Retinal pigment epithelial cell (primary cell): ENCODE results near the gene KCNK5.

Experiments used
- DNase-seq: peaks from one replicate; pipeline ENCODE4 v3.0.0-alpha.2; 2010; ENCODE audit warnings: low read depth
- H3K4me3 ChIP-seq: 2 replicates; pipeline ENCODE4 v1.5.1; 2011; ENCODE audit warnings: mild to moderate bottlenecking, low read length, control low read depth, moderate library complexity
- TF ChIP-seq, protein P1 (sequence below): conservative IDR thresholded peaks from 2 replicates; pipeline ENCODE4 v1.5.1; 2011; ENCODE audit warnings: low read depth, low read length, control low read depth, inconsistent platforms

KCNK5 gene

DNA sequence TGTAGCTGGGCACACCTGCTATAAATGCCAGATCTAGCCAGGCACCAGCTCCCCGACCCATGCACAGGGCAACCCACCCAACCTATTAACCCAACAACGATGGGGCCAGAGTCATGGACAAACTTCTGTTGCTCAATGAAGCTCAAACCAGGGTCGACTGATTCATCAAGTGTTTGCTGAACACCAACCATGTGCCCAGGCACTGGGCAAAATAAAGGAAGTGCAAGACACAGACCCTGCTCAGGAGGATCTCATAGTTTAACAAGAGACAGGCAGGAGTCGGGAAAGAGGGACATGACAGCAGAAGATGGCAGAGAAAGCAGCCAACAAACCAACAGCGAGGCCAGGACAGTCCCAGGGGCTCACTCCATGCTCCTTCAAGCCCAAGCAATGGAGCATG, 18.8 kb downstream of the KCNK5 start:
- H3K4me3 ChIP-seq, result no peak overlapping the region
- DNase-seq, result no peak
- TF ChIP-seq, protein P1, sequence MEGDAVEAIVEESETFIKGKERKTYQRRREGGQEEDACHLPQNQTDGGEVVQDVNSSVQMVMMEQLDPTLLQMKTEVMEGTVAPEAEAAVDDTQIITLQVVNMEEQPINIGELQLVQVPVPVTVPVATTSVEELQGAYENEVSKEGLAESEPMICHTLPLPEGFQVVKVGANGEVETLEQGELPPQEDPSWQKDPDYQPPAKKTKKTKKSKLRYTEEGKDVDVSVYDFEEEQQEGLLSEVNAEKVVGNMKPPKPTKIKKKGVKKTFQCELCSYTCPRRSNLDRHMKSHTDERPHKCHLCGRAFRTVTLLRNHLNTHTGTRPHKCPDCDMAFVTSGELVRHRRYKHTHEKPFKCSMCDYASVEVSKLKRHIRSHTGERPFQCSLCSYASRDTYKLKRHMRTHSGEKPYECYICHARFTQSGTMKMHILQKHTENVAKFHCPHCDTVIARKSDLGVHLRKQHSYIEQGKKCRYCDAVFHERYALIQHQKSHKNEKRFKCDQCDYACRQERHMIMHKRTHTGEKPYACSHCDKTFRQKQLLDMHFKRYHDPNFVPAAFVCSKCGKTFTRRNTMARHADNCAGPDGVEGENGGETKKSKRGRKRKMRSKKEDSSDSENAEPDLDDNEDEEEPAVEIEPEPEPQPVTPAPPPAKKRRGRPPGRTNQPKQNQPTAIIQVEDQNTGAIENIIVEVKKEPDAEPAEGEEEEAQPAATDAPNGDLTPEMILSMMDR, result no peak

DNA sequence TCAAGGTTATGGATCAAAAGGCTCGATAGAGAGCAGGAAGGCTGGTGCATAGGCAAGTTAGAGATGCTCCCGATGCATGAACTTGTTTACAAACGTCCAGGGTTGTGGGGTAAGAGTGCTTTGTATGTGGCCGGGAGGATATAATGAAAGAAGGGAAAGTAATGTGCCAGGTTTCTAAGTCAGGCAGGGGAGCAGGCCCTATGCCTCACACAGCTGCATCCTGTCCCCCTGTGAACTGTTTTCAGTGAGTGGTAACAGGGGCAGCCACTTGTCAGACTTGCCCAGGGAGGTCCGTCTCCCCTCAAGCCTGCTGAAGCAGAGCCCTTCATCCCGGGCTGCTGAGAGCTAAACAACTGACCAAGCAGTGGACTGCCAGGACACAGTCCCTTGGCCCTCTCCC, 19.4 kb downstream of the KCNK5 start:
- TF ChIP-seq, protein P1, result no peak
- H3K4me3 ChIP-seq, result no peak overlapping the region
- no peak for DNase-seq

DNA sequence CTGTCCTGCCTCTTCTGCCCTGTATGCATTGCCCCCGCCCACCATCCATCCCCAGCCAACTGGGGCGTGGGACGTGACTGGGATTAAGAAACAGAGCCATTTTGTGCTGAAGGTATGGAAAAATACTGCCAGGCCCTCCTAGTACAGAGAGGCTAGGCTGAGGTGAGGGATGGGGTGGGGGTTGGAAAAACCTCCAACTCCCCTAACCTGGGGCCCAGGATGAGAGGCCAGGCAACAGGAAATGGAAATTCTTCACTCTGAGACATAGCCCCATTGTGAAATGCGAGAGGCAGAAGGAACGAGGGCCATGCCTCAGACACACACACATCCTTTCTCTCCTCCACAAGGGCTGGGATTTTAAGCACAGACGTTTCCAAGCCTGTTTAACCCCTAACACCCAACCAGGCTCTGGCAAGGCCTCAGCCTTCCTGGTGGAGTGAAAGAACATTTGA, 19.9 kb downstream of the KCNK5 start:
- TF ChIP-seq, protein P1, result no peak
- no peak overlapping the region for H3K4me3 ChIP-seq
- DNase-seq, result no peak

DNA sequence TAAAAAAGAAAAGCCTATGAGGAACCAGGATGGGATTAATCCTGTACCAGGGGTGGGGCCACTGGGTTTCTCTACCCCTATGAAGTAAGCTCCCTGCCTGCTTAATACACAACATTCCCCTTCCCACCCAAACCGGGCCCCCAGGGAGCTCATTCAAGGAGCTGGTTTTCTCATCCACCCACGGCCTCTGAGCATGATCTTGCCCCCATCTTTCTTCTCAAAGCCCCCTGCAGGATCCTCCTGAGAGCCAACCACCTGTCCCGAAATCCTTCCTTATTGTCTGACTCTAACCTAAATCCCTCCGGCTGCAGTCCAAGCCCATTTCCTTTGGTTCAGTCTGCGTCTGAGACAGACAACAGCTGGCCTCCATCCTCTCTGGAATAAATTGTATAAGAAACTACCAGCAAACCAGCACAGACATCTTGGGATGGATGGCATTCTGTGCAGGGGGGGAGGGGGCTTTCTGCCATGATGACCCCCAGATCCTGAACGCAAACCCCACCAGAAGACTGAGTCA, 21.0 kb downstream of the KCNK5 start:
- no peak overlapping the region for H3K4me3 ChIP-seq
- TF ChIP-seq, protein P1, result no peak
- DNase-seq, result no peak

DNA sequence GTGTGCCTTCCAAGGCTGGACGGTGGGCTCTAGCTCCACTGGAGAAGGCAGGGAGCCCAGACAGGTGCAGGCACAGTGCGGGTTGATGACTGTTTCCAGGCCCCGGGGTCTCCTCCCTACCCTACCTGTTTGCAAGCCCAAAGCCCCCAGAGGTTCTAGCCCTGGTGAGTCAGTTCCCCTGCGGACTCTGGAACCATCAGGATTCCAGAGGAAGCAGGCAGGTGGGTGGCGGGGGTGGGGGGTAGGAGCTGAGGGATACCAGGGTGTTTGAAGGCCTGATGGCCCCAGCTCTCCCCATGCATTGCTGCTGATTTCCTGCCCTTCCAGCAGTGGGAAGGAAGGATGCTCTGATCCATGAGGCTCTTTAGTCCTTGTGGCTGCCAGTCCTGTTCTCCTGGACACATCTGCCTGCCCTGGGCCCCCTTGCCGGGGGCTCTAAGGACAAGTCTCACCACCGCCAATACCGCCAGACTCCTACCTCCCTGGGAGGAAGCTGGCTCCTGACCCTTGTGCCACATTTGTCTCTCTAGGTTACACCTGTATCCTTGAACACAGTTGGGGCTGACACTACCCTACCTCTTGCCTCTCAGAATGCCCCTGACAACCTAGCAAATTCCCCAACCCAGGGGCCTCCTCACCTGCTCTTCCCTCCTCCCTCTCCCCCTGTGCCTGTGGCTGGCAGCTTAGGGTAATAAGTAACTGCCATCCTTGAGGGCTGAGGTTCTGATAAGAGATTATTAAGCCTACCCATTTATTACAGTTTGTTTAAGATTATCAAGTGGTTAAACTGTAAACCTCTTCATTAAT, 21.7 kb downstream of the KCNK5 start:
- TF ChIP-seq, protein P1, result no peak
- DNase-seq, result no peak
- H3K4me3 ChIP-seq, result no peak overlapping the region

DNA sequence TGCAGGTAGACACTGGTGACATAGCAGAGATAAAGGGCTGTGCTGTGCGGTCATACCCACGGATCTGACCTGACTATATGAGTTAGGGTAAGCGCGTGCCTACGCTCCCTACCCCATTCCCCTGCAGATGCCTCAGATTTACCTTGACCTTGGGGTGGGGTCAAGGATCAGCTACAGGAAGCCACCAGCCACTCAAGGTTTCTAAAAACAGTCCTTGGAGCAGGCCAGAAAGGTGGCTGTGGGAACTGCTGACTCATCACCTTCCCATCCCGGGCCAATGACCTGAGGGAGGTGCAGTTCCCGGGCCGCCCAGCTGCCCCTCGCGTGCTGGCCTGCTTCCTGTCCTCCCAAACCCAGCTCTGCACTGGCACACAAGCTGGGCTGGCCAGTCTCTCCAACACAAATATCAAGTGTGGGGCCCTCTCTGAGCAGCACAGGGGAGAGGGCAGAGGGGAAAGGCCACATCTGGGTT, 23.0 kb downstream of the KCNK5 start:
- DNase-seq, result no peak
- H3K4me3 ChIP-seq, result no peak overlapping the region
- TF ChIP-seq, protein P1, result no peak
